HCEC 1CT (cell line): ENCODE results near the gene ASPM.
"Not testable (repeated sequence)": the region's sequence is repeated elsewhere in the genome, so short reads cannot be mapped to it uniquely, and the experiment has no call there.

ENCODE experiments used
- DNase-seq: peaks from one replicate; pipeline ENCODE4 v3.0.0-alpha.2; 2017

Gene ASPM

GRCh38 chr1:197144570-197145325, 1.7 kb downstream of the ASPM start:
- DNase-seq: peak; percentile 48

- no peak for DNase-seq
These were observed 3.2 kb downstream of the ASPM start for GRCh38 chr1:197143276-197143675.

DNA sequence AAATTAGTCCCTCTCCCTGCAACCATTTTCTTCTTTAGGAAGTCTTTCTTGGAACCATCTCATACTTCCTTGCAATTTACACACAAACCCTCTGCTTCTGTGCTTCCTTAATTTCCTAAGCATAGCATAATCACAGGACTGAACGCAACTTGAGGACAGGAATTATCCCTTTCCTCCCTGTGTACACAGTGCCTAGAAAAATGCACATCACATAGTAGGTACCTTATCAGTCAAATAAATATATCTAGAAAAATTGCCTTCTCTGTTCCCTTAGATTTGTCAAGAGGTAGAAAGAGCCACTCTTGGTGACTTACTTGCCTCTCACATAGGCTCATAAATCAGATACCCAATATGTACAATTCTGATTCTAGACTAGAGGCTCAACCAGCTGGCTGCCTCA, 4.9 kb downstream of the ASPM start:
- DNase-seq: no peak

- DNase-seq: peak; percentile 37
These were observed 6.3 kb downstream of the ASPM start for GRCh38 chr1:197140121-197140520.

DNA sequence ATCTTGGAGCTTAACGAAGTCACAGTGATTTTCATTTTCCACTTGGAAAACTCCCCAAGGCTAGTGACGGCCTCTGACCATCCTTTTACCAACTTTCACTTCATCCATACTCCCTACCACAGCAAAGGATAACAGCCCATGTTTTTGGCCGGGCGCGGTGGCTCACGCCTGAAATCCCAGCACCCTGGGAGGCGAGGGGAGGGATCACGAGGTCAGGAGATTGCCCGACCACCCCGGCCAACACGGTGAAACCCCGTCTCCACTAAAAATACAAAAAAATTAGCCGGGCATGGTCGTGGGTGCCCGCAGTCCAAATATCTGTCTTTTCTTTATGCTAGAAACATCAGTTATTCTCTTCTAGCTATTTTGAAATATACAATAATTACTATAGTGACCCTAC, 7.3 kb downstream of the ASPM start:
- DNase-seq: no peak

DNA sequence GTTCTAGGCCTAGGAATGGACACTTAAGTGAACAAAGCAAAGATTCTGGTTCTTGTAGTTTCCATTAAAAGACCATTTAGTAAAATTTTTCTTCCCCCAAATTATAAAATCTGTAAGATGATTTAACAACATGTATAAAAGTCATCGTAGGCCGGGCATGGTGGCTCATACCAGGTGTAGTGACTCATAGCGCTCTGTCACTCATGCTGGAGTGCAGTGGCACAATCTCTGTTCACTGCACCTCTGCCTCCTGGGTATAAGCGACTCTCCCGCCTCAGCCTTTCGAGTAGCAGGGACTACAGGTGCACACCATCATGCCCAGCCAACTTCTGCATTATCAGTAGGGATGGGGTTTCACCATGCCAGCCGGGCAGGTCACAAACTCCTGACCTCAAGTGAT, 9.1 kb downstream of the ASPM start:
- no peak for DNase-seq

DNA sequence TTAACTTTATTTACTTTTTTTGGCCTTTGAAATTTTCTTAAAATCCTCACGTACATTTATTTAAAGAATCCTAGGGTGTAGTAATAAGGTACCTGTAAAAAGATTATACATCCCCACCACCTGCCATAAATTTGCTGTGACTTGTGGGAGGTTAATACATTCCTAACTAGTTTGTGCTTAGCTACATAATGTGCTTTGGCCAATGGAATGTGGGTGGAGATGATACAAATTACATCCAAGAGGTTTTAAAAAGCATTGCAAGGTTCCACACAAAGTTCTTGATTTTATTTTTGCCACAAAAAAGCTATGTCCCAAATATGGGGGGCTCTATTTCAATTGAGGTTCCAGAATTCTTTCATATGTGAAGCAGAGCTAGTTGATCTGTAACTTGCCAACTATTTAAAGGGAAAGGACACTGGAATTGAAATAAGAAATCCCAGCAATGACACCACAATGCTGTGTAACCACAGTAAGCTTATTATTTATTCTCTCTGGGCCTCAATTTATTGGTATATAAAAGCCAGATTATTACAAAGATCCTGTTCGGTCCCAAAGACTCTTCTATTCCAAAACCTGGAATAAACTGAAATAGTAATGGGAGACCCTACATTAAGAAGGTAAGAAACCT, 15.7 kb downstream of the ASPM start:
- peak; percentile 58 for DNase-seq

- DNase-seq: no peak
These were observed 16.8 kb downstream of the ASPM start for GRCh38 chr1:197129698-197130097.

DNA sequence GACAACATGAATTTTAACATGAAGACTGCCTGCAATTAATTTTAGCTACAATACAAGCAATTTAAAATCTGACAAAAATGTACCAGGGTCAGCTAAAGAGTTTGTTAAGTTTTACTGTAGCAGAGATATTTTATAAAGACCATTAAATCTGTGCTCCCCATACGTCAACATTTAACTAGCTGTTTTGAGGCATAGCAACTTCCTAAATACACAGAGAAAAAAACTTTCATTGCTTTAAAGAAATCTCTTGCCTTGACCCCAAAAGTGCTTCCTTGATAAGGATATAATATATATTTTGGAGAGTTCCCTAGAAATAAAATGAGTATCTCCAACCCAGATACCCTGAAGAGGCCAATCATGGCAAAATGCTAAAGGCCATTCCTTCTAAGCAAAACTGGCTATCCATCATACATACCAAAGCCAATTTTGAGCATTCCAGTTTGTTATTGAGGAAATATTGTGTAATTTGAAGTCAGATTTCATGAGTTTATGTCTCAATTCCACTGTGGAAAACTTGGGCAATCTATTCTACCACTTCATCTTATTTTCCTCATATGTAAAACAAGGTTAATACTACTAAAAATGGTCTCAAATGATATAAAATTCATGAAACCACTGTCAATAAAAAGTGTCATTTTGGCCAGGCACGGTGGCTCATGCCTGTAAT, 19.1 kb downstream of the ASPM start:
- DNase-seq: peak; percentile 15

DNA sequence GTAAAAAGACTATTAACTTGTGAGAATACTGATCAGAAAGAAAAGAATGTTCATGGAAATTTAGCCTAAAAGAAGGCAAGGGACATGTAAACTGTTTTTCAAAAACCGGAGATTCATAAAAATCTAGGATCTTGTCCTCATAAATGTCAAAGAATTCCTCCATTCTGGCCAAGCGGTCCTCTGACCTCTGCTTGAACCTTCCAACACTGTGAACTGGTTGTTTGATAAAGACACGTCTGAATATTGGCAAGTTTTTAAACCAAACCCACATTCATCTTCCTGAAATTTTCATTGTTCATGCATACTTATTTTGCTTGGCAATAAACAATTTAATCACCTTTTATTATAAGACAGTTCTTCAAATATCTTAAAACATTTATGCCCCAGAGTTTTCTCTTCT, 19.8 kb downstream of the ASPM start:
- DNase-seq: no peak

GRCh38 chr1:197124376-197124775, 22.1 kb downstream of the ASPM start:
- no peak for DNase-seq

- DNase-seq: no peak
These were observed 30.3 kb downstream of the ASPM start for GRCh38 chr1:197116156-197116555.

DNA sequence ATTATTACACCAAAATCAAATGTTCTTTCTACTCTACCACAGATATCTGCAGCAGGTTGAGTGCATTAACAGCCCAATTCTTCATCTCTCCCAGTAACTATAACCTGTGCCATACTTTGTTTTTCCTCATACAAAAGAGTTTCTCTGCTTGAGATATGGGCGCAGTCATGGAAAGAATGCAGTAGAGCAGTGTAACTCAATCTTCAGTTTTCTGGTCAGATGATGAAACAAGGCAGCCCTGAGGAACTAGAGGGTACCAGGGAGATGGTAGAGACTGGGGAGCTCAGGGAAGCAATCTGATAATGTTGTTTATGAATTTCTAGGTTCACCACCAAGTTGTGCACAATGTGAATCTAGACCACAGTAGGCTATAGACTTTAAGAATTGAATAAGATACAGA, 39.6 kb downstream of the ASPM start:
- no peak for DNase-seq

- DNase-seq: no peak
These were observed 43.2 kb downstream of the ASPM start for GRCh38 chr1:197103300-197103699.

DNA sequence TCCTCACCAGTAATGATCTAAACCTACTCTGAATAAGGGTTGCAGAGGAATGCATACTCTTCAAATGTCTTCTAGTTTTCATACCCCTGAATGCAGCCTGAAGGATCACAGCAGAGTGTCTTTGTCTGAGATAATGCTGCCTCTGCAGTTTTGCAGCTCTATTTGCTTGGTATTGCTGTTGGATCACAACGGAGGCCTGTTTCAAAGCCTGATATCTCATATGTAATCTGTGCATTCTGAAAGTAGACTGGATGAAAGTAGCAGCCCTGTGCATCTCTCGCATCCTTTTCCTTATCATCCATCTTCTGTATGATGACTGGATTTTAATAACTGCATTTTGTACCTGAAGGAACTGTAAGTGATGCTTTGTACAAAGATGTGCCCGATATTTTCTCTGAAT, 44.5 kb downstream of the ASPM start:
- DNase-seq: no peak

GRCh38 chr1:197100677-197101076, 45.8 kb downstream of the ASPM start:
- DNase-seq: no peak

GRCh38 chr1:197099444-197099843, 47.0 kb downstream of the ASPM start:
- no peak for DNase-seq

- not testable (repeated sequence) for DNase-seq
These were observed 49.5 kb downstream of the ASPM start for GRCh38 chr1:197096971-197097370.

DNA sequence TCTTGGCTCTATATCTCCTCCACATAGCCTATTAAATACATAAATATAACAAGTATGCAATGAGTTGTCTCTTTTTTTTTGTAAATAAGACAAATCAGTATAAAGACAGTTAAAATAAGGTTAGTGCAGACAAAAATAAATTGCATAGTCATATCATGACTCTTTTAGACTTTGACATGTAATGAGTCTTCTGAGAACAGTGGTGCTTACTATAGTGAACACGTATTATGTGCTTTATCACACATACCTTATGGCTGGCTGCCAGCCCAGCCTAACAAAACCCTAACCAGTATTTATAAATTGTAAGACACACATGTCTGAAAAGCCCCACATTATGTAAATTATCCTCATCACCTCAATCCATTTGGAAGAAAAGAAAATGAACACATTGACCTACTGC, 50.3 kb downstream of the ASPM start:
- no peak for DNase-seq

DNA sequence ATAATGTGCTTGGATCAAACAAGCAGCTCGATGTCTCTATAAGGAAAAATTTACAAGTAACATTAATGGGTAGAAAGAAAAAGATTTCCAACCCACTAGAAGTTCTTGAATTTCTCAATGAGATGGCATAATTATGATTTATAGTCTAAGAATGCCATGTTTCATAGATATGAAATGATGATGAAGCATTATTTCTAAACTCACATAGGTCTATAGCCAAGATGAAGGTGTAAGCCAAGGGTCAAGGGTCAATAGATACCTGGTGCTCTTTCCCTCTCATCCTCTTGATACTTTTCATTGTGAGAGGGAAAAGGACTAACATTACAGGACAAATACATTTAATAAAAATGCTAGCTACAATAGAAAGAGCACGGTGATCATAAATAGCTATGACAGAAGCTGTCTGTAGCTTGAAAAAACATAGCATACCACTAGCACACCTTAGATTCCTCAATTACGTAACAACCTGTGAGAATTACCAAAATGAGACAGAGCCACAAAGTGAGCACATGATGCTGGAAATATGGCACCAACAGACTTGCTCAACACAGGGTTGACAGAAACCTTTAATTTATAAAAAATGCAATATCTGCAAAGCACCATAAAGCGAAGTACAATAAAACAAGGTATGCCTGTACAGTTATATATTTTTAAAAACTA, 53.1 kb downstream of the ASPM start:
- DNase-seq: no peak

- no peak for DNase-seq
These were observed 53.9 kb downstream of the ASPM start for GRCh38 chr1:197092491-197093023.

DNA sequence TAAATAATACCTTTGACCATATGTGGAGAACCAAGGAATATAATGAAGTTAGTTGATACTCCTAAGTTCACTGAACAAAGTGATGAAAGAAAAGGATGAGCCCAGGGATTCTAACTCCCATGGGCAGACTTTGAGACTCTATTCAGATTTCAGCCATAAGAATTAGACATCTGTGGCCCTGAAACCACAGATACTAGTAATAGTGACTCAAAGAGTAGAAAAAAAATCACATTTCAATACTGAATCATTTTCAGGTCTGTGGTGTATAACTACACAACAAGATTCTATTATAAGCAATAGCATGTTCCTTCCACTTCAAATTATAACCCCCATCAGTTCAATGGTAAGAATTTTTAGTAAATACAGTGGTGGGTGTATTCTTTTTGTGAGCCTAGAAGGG, 63.0 kb downstream of the ASPM start:
- no peak for DNase-seq

GRCh38 chr1:197081117-197081753, 65.2 kb downstream of the ASPM start:
- DNase-seq: no peak
